Body of pancreas (tissue), 4 donors: Measurements from ENCODE around the gene DCD.

Source experiments
- POLR2A ChIP-seq, 3 donors: fragments of 450-650 bp; IDR thresholded peaks; one replicate each; pipeline ENCODE4 v1.6.1; 2016; ENCODE audit warnings: antibody characterized with exemption in 3 of 3, mild to moderate bottlenecking in 2 of 3
- TF ChIP-seq, protein P1 (sequence below), 7 experiments: fragments of 450-650 bp in 4 of 7; fragments of 200-600 bp in 3 of 7; sonication (generic) in 3 of 7; IDR thresholded peaks; one replicate each; pipeline ENCODE4 v1.5.1; 2016 to 2019; ENCODE audit warnings: antibody characterized with exemption in 7 of 7

DNA sequence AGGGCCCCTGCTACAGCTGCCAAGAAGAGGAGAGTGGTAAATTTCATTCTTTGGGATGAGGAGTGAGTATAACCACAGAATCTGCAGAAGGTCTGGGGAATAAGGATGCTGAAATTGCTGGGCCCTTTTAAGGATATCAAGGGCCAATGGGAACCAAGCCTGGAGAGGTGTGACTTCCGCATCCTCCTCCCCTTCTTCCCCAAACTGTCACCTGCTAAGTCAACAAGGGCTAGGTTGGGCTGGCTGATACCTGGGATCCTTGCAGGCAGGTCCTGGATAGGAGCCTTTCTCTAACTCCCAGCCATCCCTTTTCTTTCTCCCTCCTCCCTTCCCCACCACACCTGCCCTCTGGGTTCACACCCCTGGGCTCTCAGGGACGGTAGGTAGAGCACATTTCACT, 13.4 kb downstream of the DCD start, which contains the start of gene LACRT:
- TF ChIP-seq, protein P1, sequence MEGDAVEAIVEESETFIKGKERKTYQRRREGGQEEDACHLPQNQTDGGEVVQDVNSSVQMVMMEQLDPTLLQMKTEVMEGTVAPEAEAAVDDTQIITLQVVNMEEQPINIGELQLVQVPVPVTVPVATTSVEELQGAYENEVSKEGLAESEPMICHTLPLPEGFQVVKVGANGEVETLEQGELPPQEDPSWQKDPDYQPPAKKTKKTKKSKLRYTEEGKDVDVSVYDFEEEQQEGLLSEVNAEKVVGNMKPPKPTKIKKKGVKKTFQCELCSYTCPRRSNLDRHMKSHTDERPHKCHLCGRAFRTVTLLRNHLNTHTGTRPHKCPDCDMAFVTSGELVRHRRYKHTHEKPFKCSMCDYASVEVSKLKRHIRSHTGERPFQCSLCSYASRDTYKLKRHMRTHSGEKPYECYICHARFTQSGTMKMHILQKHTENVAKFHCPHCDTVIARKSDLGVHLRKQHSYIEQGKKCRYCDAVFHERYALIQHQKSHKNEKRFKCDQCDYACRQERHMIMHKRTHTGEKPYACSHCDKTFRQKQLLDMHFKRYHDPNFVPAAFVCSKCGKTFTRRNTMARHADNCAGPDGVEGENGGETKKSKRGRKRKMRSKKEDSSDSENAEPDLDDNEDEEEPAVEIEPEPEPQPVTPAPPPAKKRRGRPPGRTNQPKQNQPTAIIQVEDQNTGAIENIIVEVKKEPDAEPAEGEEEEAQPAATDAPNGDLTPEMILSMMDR (IDR thresholded peaks at IDR 0.05) = no peak
- TF ChIP-seq POLR2A (IDR thresholded peaks at IDR 0.05) = no peak
